Measurements from ENCODE around the gene HAP1.

HAP1 gene

DNA sequence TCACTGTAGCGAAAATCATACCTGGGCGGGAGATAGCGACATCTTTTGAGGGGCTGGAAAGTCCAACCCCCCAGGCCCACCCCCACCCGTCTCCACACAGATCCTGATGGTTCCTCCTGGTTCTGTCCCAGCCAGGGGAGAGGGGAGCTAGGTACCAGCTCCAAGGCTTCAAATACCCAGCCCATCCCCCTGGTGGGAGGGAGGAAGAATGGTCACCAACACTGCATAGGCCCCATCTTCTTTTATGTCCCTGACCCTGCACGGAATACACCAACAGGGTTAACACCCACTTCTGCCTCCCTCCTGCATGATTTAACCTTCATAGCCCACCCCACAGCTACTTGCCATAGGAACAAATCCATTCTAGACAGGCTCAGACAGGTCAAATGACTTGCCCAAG lies 9.3 kb downstream of the HAP1 start:
- no peak for DNase-seq (ENCODE audit: low spot score)

GRCh38 chr17:41724476-41725050 lies 9.9 kb downstream of the HAP1 start:
- no peak for DNase-seq (ENCODE audit: low spot score)
- no peak overlapping the region for H3K27ac ChIP-seq
- no peak overlapping the region for H3K4me3 ChIP-seq
- TF ChIP-seq, protein P1, sequence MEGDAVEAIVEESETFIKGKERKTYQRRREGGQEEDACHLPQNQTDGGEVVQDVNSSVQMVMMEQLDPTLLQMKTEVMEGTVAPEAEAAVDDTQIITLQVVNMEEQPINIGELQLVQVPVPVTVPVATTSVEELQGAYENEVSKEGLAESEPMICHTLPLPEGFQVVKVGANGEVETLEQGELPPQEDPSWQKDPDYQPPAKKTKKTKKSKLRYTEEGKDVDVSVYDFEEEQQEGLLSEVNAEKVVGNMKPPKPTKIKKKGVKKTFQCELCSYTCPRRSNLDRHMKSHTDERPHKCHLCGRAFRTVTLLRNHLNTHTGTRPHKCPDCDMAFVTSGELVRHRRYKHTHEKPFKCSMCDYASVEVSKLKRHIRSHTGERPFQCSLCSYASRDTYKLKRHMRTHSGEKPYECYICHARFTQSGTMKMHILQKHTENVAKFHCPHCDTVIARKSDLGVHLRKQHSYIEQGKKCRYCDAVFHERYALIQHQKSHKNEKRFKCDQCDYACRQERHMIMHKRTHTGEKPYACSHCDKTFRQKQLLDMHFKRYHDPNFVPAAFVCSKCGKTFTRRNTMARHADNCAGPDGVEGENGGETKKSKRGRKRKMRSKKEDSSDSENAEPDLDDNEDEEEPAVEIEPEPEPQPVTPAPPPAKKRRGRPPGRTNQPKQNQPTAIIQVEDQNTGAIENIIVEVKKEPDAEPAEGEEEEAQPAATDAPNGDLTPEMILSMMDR (IDR thresholded peaks at IDR 0.05) = no peak

More for the DNA sequence above, 9.3 kb downstream of the HAP1 start:
- TF ChIP-seq, protein P1 (IDR thresholded peaks at IDR 0.05) = no peak
- H3K27ac ChIP-seq = no peak overlapping the region
- H3K4me3 ChIP-seq = no peak overlapping the region

- TF ChIP-seq, protein P1 (IDR thresholded peaks at IDR 0.05) = no peak
- Histone ChIP-seq H3K4me3 (no peak overlapping the region), H3K27ac (no peak overlapping the region)
- no peak for DNase-seq (ENCODE audit: low spot score)
These were observed 10.5 kb downstream of the HAP1 start for GRCh38 chr17:41723801-41724475.

GRCh38 chr17:41722231-41722630 lies 12.2 kb downstream of the HAP1 start:
- H3K4me3 ChIP-seq = no peak overlapping the region
- DNase-seq (ENCODE audit: low spot score) = no peak
- H3K27ac ChIP-seq = no peak overlapping the region
- TF ChIP-seq, protein P1 (IDR thresholded peaks at IDR 0.05) = no peak

DNA sequence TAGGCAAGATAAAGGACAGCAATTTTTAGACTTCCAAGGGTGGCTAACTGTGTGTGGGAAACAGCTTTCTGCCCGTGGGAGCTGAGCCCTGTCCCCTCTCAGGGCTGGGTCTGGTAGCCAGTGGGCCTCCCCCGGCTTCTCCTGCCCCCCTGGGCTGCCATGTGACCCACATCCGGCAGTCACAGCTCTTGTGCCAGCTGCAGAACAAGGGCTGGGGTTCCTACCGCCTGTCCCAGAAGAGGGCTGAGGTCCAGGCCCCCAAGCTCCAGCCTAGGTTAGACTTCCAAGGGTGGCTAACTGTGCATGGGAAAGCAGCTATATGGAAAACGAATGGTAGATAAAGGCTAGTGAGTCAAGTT lies 16.2 kb downstream of the HAP1 start:
- TF ChIP-seq, protein P1 (IDR thresholded peaks at IDR 0.05) = no peak
- DNase-seq (ENCODE audit: low spot score) = no peak
- H3K27ac ChIP-seq = no peak overlapping the region
- H3K4me3 ChIP-seq = no peak overlapping the region

DNA sequence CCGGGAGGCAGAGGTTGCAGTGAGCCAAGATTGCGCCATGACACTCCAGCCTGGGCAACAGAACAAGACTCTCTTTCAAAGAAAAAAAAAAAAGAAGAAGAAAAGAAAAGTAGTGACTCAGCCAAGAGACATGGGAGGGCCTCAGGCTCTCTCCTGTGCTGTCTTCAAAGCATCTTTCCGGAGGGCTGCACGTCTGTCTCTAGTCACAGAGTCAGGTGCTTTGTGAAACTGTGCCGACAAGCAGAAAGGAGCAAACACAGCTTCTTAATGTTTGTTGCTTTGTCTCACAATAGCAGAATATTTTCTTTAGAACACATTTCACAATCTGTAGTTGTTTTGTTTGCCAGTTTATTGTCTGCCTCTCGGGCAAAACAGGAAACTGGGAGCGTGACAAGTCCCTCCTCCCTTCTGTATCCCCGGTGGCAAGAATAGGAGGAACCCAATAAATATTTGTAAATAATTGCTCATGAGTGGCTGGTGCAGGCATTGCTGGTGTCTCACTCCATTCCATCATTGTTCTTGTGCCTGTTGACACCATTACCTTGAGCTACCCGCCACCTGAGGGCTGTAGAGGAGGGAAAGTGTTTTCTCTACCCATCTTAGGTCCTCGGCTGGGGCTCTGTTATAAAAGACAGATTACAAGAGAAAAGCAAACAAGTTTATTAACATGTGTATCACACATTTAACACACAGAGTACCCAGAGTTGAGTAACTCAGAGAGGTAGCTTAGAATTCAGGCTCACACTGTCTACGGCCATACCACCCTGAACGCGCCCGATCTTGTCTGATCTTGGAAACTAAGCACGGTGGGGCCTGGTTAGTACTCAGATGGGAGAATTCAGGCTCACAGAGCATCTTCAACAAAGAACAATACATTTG lies 16.8 kb downstream of the HAP1 start:
- Histone ChIP-seq H3K4me3 (no peak overlapping the region), H3K27ac (no peak overlapping the region)
- DNase-seq (ENCODE audit: low spot score) = no peak
- TF ChIP-seq, protein P1 (IDR thresholded peaks at IDR 0.05) = no peak

Measured in coronary artery (tissue), 2 donors.